ENCODE measurements around the gene UBE2O. TPM values are rescaled to one million over a fixed set of nuclear protein-coding genes. Genes with fewer than 3 reads are reported as not detected.

UBE2O gene
- total RNA-seq, 2 experiments from 2014 or later = 43.4 to 79.6 TPM

DNA sequence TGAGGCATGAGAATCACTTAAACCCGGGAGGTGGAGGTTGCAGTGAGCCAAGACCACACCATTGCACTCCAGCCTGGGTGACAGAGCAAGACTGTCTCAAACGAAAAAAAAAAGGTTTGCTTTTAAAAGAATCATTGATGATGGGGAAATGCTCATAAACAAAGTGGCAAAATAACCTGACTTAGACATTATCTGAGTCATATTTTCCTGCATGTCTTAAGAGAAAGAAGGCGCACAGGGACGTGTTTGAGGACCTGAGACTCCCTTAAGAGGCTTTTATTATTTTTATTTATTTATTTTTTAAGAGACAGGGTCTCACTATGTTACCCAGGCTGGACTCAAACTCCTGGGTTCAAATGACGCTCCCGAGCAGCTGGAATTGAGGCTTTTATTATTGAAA is 93.6 kb downstream of the UBE2O start:
- no TSS peak for BruUV-seq (replicated peaks)
- no peak overlapping the region for H3K4me2 ChIP-seq (ENCODE audit: low read length)
- no peaks in the 10 kb centered on the region for H3K9me3 ChIP-seq (ENCODE audit: low read length)
- ChIA-PET POLR2A (interaction anchor here (0.6 kb wide), 1 partner anchor 23 kb away, joined by 10 read pairs; no protein-coding TSS in a partner anchor), CTCF (ENCODE audit: unreplicated experiment) (no interaction called here)
- no peak for TF ChIP-seq EZH2phosphoT487 (IDR thresholded peaks at IDR 0.05; ENCODE audit: borderline replicate concordance, low read depth, low read length)
- H3K36me3 ChIP-seq (ENCODE audit: insufficient read depth, low read length) = no peaks in the 10 kb centered on the region
- H3K27ac ChIP-seq (ENCODE audit: low read depth, low read length, poor library complexity, severe bottlenecking) = no peak overlapping the region
- no peak for DNase-seq (ENCODE audit: low spot score)
- H2AFZ ChIP-seq (ENCODE audit: low read length) = no peak overlapping the region
- H3K4me3 ChIP-seq (ENCODE audit: low read depth, low read length, poor library complexity, severe bottlenecking) = no peak overlapping the region
- H3K79me2 ChIP-seq (ENCODE audit: insufficient read depth, low read depth, low read length) = no peaks in the 10 kb centered on the region
- no peaks in the 10 kb centered on the region for H3K9me2 ChIP-seq (ENCODE audit: insufficient read depth, low read length)
- H3K4me1 ChIP-seq (ENCODE audit: insufficient read depth, low read length, poor library complexity, severe bottlenecking) = peaks cover 35% of the 10 kb centered on the region
- H4K20me1 ChIP-seq (ENCODE audit: insufficient read depth, low read length) = no peaks in the 10 kb centered on the region
- intact Hi-C loops (cut with micrococcal nuclease; ENCODE audit: unreplicated experiment) = no loop called here

DNA sequence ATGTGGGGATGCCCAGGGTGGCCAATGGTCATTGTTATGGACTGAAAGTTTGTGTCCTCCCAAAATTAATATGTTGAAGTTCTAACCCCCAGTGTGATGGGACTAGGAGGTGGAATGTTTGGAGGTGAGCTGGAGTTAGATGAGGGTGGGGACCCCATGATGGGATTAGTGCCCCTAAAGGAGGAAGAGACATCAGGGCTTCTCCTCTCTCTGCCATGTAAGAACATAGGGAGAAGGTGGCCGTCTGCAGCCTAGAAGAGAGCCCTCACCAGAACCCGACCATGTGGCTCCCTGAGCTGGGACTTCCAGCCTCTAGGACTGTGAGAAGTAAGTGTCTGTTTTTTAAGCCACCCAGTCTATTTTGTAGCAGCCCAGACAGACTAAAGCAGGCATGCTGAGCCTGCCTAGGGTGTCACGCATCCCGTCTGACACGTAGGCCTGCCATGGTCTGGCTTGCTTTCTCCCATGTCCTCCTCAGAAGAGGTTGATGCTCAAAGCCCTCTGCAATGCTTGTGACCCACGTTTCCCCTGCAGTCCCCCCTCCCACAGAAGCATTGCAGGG is 95.3 kb downstream of the UBE2O start:
- no peak for DNase-seq (ENCODE audit: low spot score)
- no TSS peak for BruUV-seq (replicated peaks)
- Histone ChIP-seq H3K4me1 (ENCODE audit: insufficient read depth, low read length, poor library complexity, severe bottlenecking) (peaks cover 32% of the 10 kb centered on the region), H3K79me2 (ENCODE audit: insufficient read depth, low read depth, low read length) (peaks cover 6% of the 10 kb centered on the region), H3K9me3 (ENCODE audit: low read length) (no peaks in the 10 kb centered on the region), H3K36me3 (ENCODE audit: insufficient read depth, low read length) (no peaks in the 10 kb centered on the region), H2AFZ (ENCODE audit: low read length) (peak overlapping the region; percentile 71), H3K9me2 (ENCODE audit: insufficient read depth, low read length) (no peaks in the 10 kb centered on the region), H3K27ac (ENCODE audit: low read depth, low read length, poor library complexity, severe bottlenecking) (no peak overlapping the region), H4K20me1 (ENCODE audit: insufficient read depth, low read length) (no peaks in the 10 kb centered on the region), H3K4me2 (ENCODE audit: low read length) (peak overlapping the region; percentile 51), H3K4me3 (ENCODE audit: low read depth, low read length, poor library complexity, severe bottlenecking) (peak overlapping the region; percentile 10)
- CTCF ChIA-PET (ENCODE audit: unreplicated experiment) = no interaction called here
- POLR2A ChIA-PET = interaction anchor here (0.6 to 1.4 kb wide), 4 partner anchors 12 to 326 kb away, joined by 3 to 4 read pairs (median 3); no protein-coding TSS in a partner anchor
- TF ChIP-seq, protein P1, sequence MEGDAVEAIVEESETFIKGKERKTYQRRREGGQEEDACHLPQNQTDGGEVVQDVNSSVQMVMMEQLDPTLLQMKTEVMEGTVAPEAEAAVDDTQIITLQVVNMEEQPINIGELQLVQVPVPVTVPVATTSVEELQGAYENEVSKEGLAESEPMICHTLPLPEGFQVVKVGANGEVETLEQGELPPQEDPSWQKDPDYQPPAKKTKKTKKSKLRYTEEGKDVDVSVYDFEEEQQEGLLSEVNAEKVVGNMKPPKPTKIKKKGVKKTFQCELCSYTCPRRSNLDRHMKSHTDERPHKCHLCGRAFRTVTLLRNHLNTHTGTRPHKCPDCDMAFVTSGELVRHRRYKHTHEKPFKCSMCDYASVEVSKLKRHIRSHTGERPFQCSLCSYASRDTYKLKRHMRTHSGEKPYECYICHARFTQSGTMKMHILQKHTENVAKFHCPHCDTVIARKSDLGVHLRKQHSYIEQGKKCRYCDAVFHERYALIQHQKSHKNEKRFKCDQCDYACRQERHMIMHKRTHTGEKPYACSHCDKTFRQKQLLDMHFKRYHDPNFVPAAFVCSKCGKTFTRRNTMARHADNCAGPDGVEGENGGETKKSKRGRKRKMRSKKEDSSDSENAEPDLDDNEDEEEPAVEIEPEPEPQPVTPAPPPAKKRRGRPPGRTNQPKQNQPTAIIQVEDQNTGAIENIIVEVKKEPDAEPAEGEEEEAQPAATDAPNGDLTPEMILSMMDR (conservative IDR thresholded peaks at IDR 0.05; ENCODE audit: low read length) = no peak
- TF ChIP-seq EZH2phosphoT487 (IDR thresholded peaks at IDR 0.05; ENCODE audit: borderline replicate concordance, low read depth, low read length) = no peak
- intact Hi-C loops (cut with micrococcal nuclease; ENCODE audit: unreplicated experiment) = no loop called here

DNA sequence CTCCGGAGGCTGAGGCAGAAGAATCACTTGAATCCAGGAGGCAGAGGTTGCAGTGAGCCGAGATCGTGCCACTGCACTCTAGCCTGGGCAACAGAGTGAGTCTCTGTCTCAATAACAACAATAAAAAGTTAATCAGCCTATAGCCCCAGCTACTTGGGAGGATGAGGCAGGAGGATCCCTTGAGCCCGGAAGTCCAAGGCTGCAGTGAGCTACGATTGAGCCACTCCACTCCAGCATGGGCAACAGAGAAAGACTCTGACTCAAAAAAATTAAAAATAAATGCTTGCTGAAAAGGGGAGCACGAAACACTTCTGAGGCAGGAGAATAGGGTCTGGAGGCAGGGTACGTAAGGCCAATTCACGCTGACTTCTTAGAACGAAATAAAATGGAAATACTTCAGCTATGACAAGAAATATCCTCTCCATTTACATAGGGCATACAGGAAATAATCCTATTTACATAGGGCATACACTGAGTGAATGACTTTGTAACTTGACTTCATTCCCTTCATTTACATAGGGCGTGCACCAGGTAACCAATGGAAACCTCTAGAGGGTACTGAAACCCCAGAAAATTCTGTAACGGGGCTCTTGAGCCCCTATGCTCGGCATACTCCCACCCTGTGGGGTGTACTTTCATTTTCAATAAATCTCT is 96.0 kb downstream of the UBE2O start:
- Histone ChIP-seq H3K36me3 (ENCODE audit: insufficient read depth, low read length) (no peaks in the 10 kb centered on the region), H3K79me2 (ENCODE audit: insufficient read depth, low read depth, low read length) (peaks cover 14% of the 10 kb centered on the region), H3K4me3 (ENCODE audit: low read depth, low read length, poor library complexity, severe bottlenecking) (peak overlapping the region; percentile 10), H3K4me2 (ENCODE audit: low read length) (peak overlapping the region; percentile 51), H3K9me3 (ENCODE audit: low read length) (no peaks in the 10 kb centered on the region), H3K27ac (ENCODE audit: low read depth, low read length, poor library complexity, severe bottlenecking) (peak overlapping the region; percentile 38), H2AFZ (ENCODE audit: low read length) (peak overlapping the region; percentile 71), H3K9me2 (ENCODE audit: insufficient read depth, low read length) (no peaks in the 10 kb centered on the region), H4K20me1 (ENCODE audit: insufficient read depth, low read length) (no peaks in the 10 kb centered on the region), H3K4me1 (ENCODE audit: insufficient read depth, low read length, poor library complexity, severe bottlenecking) (peaks cover 38% of the 10 kb centered on the region)
- no TSS peak for BruUV-seq (replicated peaks)
- intact Hi-C loops (cut with micrococcal nuclease; ENCODE audit: unreplicated experiment) = no loop called here
- no peak for TF ChIP-seq EZH2phosphoT487 (IDR thresholded peaks at IDR 0.05; ENCODE audit: borderline replicate concordance, low read depth, low read length)
- TF ChIP-seq, protein P1 (conservative IDR thresholded peaks at IDR 0.05; ENCODE audit: low read length) = no peak
- ChIA-PET POLR2A (interaction anchor here (1.0 to 1.4 kb wide), 3 partner anchors 12 to 343 kb away, joined by 3 read pairs; no protein-coding TSS in a partner anchor), CTCF (ENCODE audit: unreplicated experiment) (interaction anchor here (0.6 kb wide), 1 partner anchor 155 kb away, joined by 3 read pairs; no protein-coding TSS in a partner anchor)
- DNase-seq (ENCODE audit: low spot score) = peak; percentile 58
